NT2/D1 (cell line): Measurements from ENCODE around the gene LPP.

Experiments used
- YY1 ChIP-seq: IDR thresholded peaks from 2 replicates; pipeline ENCODE4 v1.6.1; 2011; ENCODE audit not compliant: insufficient read length, insufficient read depth
- ZNF274 ChIP-seq: IDR thresholded peaks from 2 replicates; pipeline ENCODE4 v1.6.1; 2011; ENCODE audit warnings: mild to moderate bottlenecking, low read depth, low read length

DNA sequence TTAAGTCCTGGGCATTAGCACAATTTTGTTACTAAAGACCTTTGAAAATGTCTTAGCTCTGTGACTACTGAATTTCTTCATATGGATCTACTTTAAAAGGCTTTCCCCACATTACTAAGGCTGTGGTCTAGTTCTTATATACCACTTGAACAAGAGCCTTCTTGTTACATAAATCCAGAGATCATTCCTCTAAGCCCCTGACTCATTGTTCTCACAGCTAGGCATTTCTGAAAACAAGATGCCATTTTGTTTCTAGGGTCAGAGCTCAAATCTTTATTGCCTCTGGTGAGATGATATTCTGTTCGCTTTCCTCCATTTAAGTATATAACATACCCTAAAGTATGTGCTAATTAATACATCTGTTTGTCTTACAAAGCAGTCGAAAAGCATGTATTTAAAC lies 29.8 kb upstream of the LPP start:
- TF ChIP-seq YY1 (no peak), ZNF274 (no peak)
